Measurements from ENCODE around the gene CAPN3. TPM values are rescaled to one million over a fixed set of nuclear protein-coding genes. Genes with fewer than 3 reads are reported as not detected.

CAPN3 gene
- 0.25 to 0.43 TPM (median 0.31 TPM) in 3 of 5 replicates, not detected in the others for total RNA-seq (2022; extraction: Qiagen RNA extraction; ENCODE audit: low read depth)

GRCh38 chr15:42359249-42359648 is at the start of gene CAPN3:
CAPN3 (plus strand) TSS chr15:42359501; CDS start chr15:42359806, 305 bp downstream.

Other genes starting within 250 kb of the CAPN3 start
- not detected in 5 replicates for gene PLA2G4F, start 202.9 kb upstream of the CAPN3 start, total RNA-seq (2022; extraction: Qiagen RNA extraction; ENCODE audit: low read depth)
- gene VPS39, start 151.2 kb upstream of the CAPN3 start, total RNA-seq (2022; extraction: Qiagen RNA extraction; ENCODE audit: low read depth) = 14.0 to 20.6 TPM (median 17.1 TPM) in 5 replicates
- 4.8 to 8.3 TPM (median 7.5 TPM) in 5 replicates for gene GANC, start 86.3 kb upstream of the CAPN3 start, total RNA-seq (2022; extraction: Qiagen RNA extraction; ENCODE audit: low read depth)
- gene TMEM87A, start 86.1 kb upstream of the CAPN3 start, total RNA-seq (2022; extraction: Qiagen RNA extraction; ENCODE audit: low read depth) = 24.6 to 36.2 TPM (median 25.0 TPM) in 5 replicates
- 8.8 to 12.3 TPM (median 11.1 TPM) in 5 replicates for gene ZNF106, start 131.6 kb downstream of the CAPN3 start, total RNA-seq (2022; extraction: Qiagen RNA extraction; ENCODE audit: low read depth)
- gene SNAP23, start 136.1 kb downstream of the CAPN3 start, total RNA-seq (2022; extraction: Qiagen RNA extraction; ENCODE audit: low read depth) = 16.5 to 42.8 TPM (median 16.9 TPM) in 5 replicates
- 10.9 to 13.5 TPM (median 11.0 TPM) in 5 replicates for gene LRRC57, start 189.3 kb downstream of the CAPN3 start, total RNA-seq (2022; extraction: Qiagen RNA extraction; ENCODE audit: low read depth)
- gene HAUS2, start 189.3 kb downstream of the CAPN3 start, total RNA-seq (2022; extraction: Qiagen RNA extraction; ENCODE audit: low read depth) = 17.9 to 21.4 TPM (median 19.8 TPM) in 5 replicates
- gene STARD9, start 216.1 kb downstream of the CAPN3 start, total RNA-seq (2022; extraction: Qiagen RNA extraction; ENCODE audit: low read depth) = 1.3 to 1.9 TPM (median 1.5 TPM) in 5 replicates

Measured in A549 treated with CpdA at 1 μM for 4 hours (cell line).